ENCODE measurements around the gene HOXC6. TPM values are rescaled to one million over a fixed set of nuclear protein-coding genes. Genes with fewer than 3 reads are reported as not detected.
"Not testable (repeated sequence)": the region's sequence is repeated elsewhere in the genome, so short reads cannot be mapped to it uniquely, and the experiment has no call there.

The HOXC6 gene
- total and polyA plus RNA-seq, 2 donors, result 0.72 to 1.5 TPM

- Histone ChIP-seq H3K4me1 (ENCODE audit: insufficient read depth) (no peaks in the 10 kb centered on the region), H3K4me3 (ENCODE audit: low read depth, low read length) (no peak overlapping the region), H3K36me3 (ENCODE audit: insufficient read depth) (no peaks in the 10 kb centered on the region), H3K27ac (ENCODE audit: low read depth) (no peak overlapping the region)
- no peak for DNase-seq (ENCODE audit: extremely low spot score)
- WGBS, result 28% methylated on average over 9 of the region's 9 CpGs
Observed at GRCh38 chr12:54038871-54039414, 10.7 kb downstream of the HOXC6 start.

GRCh38 chr12:54039417-54040147 lies 11.3 kb downstream of the HOXC6 start:
- WGBS, result 13% methylated on average over 16 of the region's 16 CpGs
- no peak for DNase-seq (ENCODE audit: extremely low spot score)
- Histone ChIP-seq H3K36me3 (ENCODE audit: insufficient read depth) (no peaks in the 10 kb centered on the region), H3K27ac (ENCODE audit: low read depth) (no peak overlapping the region), H3K4me1 (ENCODE audit: insufficient read depth) (no peaks in the 10 kb centered on the region), H3K4me3 (ENCODE audit: low read depth, low read length) (no peak overlapping the region)

GRCh38 chr12:54040148-54040494 lies 11.9 kb downstream of the HOXC6 start:
- Histone ChIP-seq H3K27ac (ENCODE audit: low read depth) (no peak overlapping the region), H3K4me3 (ENCODE audit: low read depth, low read length) (no peak overlapping the region), H3K4me1 (ENCODE audit: insufficient read depth) (no peaks in the 10 kb centered on the region), H3K36me3 (ENCODE audit: insufficient read depth) (no peaks in the 10 kb centered on the region)
- WGBS, result 28% methylated on average over 4 of the region's 4 CpGs
- no peak for DNase-seq (ENCODE audit: extremely low spot score)

DNA sequence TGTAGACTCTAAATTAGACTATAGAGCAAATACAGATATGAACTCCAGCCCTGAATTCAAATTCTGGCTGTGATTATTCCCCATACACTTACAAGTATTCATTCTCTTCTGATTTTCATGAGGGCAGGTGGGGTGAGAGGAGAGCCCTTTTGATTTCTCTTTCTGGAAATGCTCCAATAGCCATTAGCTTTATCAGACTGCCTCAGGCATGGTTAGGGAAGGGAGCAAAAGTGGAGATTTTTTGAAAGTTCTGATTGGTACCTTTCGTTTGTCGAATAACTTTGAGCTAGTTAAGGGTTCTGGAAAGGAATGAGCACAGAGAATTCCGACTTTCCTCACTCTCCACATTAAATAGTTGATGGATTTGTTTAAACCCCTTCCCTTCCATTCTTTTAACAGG lies 12.4 kb downstream of the HOXC6 start:
- WGBS, result 64% methylated on average over 3 of the region's 3 CpGs

DNA sequence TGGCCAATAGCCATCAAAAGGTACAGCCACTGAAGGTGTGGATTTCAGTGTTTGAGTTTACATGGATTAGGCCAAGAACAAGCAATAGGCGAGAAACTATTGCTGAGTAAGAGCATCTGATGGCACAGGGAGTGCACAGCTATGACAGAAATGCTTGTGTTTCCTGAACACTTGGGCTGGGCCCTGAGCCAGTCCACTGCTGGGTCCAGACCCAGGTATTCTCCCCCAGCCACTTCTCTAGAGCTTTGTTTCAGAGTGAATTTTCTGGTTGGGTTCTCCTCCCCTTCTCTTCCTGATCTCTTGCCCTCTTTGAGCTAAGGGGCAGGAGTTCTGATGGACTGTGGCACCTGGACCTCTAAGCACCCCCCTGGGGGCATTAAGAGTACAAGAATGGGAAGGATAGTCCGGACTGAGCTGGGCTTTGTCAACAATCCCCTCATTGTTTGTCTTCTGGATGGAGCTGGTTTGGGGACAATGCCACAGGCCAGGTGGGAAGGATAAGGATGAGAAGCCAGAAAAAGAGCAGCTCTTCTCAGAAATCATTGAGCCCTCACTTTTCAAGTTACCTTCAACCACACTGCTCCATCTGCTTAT lies 13.0 kb downstream of the HOXC6 start:
- Histone ChIP-seq H3K36me3 (ENCODE audit: insufficient read depth) (no peaks in the 10 kb centered on the region), H3K4me1 (ENCODE audit: insufficient read depth) (no peaks in the 10 kb centered on the region), H3K27ac (ENCODE audit: low read depth) (no peak overlapping the region), H3K4me3 (ENCODE audit: low read depth, low read length) (no peak overlapping the region)
- WGBS, result 54% methylated on average over 2 of the region's 2 CpGs
- DNase-seq (ENCODE audit: extremely low spot score), result no peak

More for the DNA sequence above, 12.4 kb downstream of the HOXC6 start:
- H3K4me1 ChIP-seq (ENCODE audit: insufficient read depth), result no peaks in the 10 kb centered on the region
- no peak overlapping the region for H3K4me3 ChIP-seq (ENCODE audit: low read depth, low read length)
- no peaks in the 10 kb centered on the region for H3K36me3 ChIP-seq (ENCODE audit: insufficient read depth)
- H3K27ac ChIP-seq (ENCODE audit: low read depth), result no peak overlapping the region
- no peak for DNase-seq (ENCODE audit: extremely low spot score)

GRCh38 chr12:54042033-54042432 lies 13.8 kb downstream of the HOXC6 start:
- H3K4me3 ChIP-seq (ENCODE audit: low read depth, low read length); H3K4me1 ChIP-seq (ENCODE audit: insufficient read depth); H3K36me3 ChIP-seq (ENCODE audit: insufficient read depth); DNase-seq (ENCODE audit: extremely low spot score); H3K27ac ChIP-seq (ENCODE audit: low read depth): not testable (repeated sequence)
- 49% methylated on average over 6 of the region's 6 CpGs for WGBS

GRCh38 chr12:54042970-54043853 lies 15.0 kb downstream of the HOXC6 start:
- Histone ChIP-seq H3K4me1 (ENCODE audit: insufficient read depth) (no peaks in the 10 kb centered on the region), H3K36me3 (ENCODE audit: insufficient read depth) (no peaks in the 10 kb centered on the region), H3K27ac (ENCODE audit: low read depth) (no peak overlapping the region), H3K4me3 (ENCODE audit: low read depth, low read length) (no peak overlapping the region)
- WGBS, result 39% methylated on average over 6 of the region's 6 CpGs
- DNase-seq (ENCODE audit: extremely low spot score), result no peak

DNA sequence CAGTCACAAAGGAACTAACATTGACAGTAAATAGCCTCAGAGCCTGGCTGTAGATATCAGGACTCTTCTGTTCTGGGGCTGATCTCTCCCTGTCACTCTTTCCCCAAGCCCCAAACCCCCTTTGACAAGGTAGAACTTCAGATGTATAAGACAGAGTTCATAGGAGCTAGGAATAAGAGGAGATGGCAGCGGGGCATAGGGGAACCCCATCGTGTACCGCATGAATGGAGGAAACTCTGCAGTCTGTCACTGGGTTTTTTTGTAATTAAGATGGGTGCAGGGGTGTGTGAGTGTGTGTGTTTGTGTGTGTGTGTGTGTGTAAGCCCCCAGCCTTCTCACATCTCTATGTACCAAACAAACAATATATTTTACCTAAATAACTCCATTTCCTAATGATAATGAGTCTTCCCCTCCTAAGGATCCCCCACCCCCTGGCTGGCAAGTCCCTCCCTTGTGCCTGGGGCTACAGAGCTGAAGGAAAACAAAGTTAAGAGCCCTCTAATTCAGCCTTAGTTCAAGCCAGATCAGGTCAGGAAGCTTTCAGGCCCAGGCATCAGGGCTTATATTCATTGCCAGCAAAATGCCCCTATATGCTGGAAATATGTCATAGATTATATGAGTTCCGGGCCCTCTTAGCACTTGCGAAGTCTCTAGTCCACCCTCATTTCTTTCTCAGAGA lies 16.3 kb downstream of the HOXC6 start:
- no peak overlapping the region for H3K4me3 ChIP-seq (ENCODE audit: low read depth, low read length)
- no peaks in the 10 kb centered on the region for H3K36me3 ChIP-seq (ENCODE audit: insufficient read depth)
- H3K27ac ChIP-seq (ENCODE audit: low read depth), result no peak overlapping the region
- WGBS, result 31% methylated on average over 5 of the region's 5 CpGs
- no peak for DNase-seq (ENCODE audit: extremely low spot score)
- H3K4me1 ChIP-seq (ENCODE audit: insufficient read depth), result no peaks in the 10 kb centered on the region

GRCh38 chr12:54045401-54045800 lies 17.2 kb downstream of the HOXC6 start:
- Histone ChIP-seq H3K4me3 (ENCODE audit: low read depth, low read length) (no peak overlapping the region), H3K27ac (ENCODE audit: low read depth) (no peak overlapping the region), H3K36me3 (ENCODE audit: insufficient read depth) (no peaks in the 10 kb centered on the region), H3K4me1 (ENCODE audit: insufficient read depth) (no peaks in the 10 kb centered on the region)
- no peak for DNase-seq (ENCODE audit: extremely low spot score)

DNA sequence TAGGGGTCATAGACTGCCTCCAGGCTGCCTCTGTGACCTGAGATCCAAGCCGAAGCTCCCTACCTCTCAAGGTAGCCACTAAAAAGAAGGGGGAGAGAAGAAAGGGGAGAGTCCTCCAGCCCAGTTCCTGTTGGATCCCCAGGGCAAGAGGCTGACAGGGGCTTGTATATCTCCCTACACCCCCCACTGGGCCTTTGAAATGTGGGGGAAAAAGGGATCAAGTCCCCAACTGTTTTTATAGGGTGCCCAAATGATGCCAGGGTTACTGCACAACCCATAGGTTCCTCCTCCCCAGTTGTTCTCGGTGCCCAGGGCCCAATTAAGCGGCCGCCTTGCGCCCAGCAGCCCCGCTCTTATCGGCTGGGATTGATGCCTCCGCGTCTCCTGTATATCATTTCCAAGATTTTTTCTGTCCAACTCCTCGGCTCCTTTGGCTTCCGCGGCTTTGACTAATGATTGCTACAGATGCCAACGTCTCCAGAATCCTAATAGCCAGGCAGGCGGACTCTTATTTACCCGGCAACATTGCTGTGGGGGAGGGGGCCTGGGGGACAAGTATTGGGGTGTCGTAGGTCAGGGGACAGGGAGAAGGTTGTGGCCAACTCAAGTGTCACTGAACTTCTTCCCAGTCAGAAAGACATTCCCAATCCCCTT lies 17.8 kb downstream of the HOXC6 start:
- no peak for DNase-seq (ENCODE audit: extremely low spot score)
- no peak overlapping the region for H3K27ac ChIP-seq (ENCODE audit: low read depth)
- H3K4me1 ChIP-seq (ENCODE audit: insufficient read depth), result no peaks in the 10 kb centered on the region
- no peaks in the 10 kb centered on the region for H3K36me3 ChIP-seq (ENCODE audit: insufficient read depth)
- 18% methylated on average over 16 of the region's 16 CpGs for WGBS
- no peak overlapping the region for H3K4me3 ChIP-seq (ENCODE audit: low read depth, low read length)

DNA sequence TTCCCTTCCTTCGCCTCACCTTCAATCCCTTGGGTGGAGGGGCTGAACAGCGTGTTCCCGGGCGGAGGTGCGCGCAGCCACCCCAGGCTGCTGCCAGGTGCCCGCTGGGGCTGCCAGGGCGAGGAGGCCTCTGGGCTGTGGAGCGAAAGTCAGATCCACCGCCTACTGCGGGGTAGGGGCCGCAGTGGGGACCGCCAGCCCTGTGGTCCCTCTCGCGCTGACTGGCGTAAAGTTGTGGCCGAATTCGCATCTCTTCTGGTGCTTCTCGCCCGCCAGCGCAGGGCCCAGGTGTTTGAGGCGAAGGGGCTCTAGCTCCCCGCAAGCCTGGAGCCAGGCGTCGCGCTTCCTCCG lies 18.5 kb downstream of the HOXC6 start:
- WGBS, result 16% methylated on average over 27 of the region's 27 CpGs
- H3K4me3 ChIP-seq (ENCODE audit: low read depth, low read length), result no peak overlapping the region
- no peak overlapping the region for H3K27ac ChIP-seq (ENCODE audit: low read depth)
- no peak for DNase-seq (ENCODE audit: extremely low spot score)
- H3K36me3 ChIP-seq (ENCODE audit: insufficient read depth), result no peaks in the 10 kb centered on the region
- no peaks in the 10 kb centered on the region for H3K4me1 ChIP-seq (ENCODE audit: insufficient read depth)

- Histone ChIP-seq H3K4me1 (ENCODE audit: insufficient read depth) (no peaks in the 10 kb centered on the region), H3K36me3 (ENCODE audit: insufficient read depth) (no peaks in the 10 kb centered on the region), H3K27ac (ENCODE audit: low read depth) (no peak overlapping the region), H3K4me3 (ENCODE audit: low read depth, low read length) (no peak overlapping the region)
- DNase-seq (ENCODE audit: extremely low spot score), result no peak
- WGBS, result 10% methylated on average over 61 of the region's 61 CpGs
Observed at GRCh38 chr12:54047160-54047963, 19.1 kb downstream of the HOXC6 start.

Measured in urinary bladder (tissue), 4 donors.